GM21723 (cell line): ENCODE measurements around the gene TRIM15.
"Not testable (repeated sequence)": the region's sequence is repeated elsewhere in the genome, so short reads cannot be mapped to it uniquely, and the experiment has no call there.

Source experiments
- ATAC-seq: cut with Tn5 transposase; IDR thresholded peaks from one replicate; pipeline ENCODE4 v1.9.1; 2021; ENCODE audit warnings: mild to moderate bottlenecking, moderate library complexity; ENCODE audit not compliant: unreplicated experiment

TRIM15 gene

GRCh38 chr6:30221395-30221794, 58.0 kb downstream of the TRIM15 start:
- ATAC-seq = not testable (repeated sequence)

- ATAC-seq = not testable (repeated sequence)
Measured at GRCh38 chr6:30221956-30222355, 58.6 kb downstream of the TRIM15 start.
